Activated CD4-positive, alpha-beta memory T cell treated with anti-CD3 and anti-CD28 coated beads, Interleukin-2, amount 10 ng/mL, durations not matched to agents 7 days and 5 days (primary cell): ENCODE data around the gene LONP2. TPM values are rescaled to one million over a fixed set of nuclear protein-coding genes. Genes with fewer than 3 reads are reported as not detected.
"Not testable (repeated sequence)": the region's sequence is repeated elsewhere in the genome, so short reads cannot be mapped to it uniquely, and the experiment has no call there.

Experiments used
- CTCF ChIA-PET: fragments of 350-600 bp; sonication (Branson Sonifier 250); formaldehyde crosslinking; loops from one replicate; lab custom pipeline; 2021; ENCODE audit warnings: antibody characterized with exemption, inconsistent platforms; lab: Charles Lee
- POLR2A ChIA-PET: fragments of 350-600 bp; sonication (Branson Sonifier 250); formaldehyde crosslinking; loops from one replicate; lab custom pipeline; 2021; ENCODE audit warnings: antibody characterized with exemption; lab: Charles Lee
- DNase-seq: peaks from one replicate; pipeline ENCODE4 v3.0.0-alpha.2; 2020
- H3K27ac Mint-ChIP-seq: one replicate; pipeline ENCODE4 v1.8.0; 2021; ENCODE audit warnings: mild to moderate bottlenecking, mixed read lengths
- H3K27me3 Mint-ChIP-seq: one replicate; pipeline ENCODE4 v1.8.0; 2021; ENCODE audit warnings: mixed read lengths
- H3K36me3 Mint-ChIP-seq: one replicate; pipeline ENCODE4 v1.8.0; 2021; ENCODE audit warnings: low read depth, mixed read lengths
- H3K4me1 Mint-ChIP-seq: one replicate; pipeline ENCODE4 v1.8.0; 2021; ENCODE audit warnings: mixed read lengths
- H3K4me3 Mint-ChIP-seq: one replicate; pipeline ENCODE4 v1.8.0; 2021; ENCODE audit warnings: mild to moderate bottlenecking, mixed read lengths
- H3K9me3 Mint-ChIP-seq: one replicate; pipeline ENCODE4 v1.8.0; 2021; ENCODE audit warnings: mixed read lengths
- total RNA-seq, 2 experiments: library from RNA; stranded (reverse); gene quantifications; one replicate each; pipeline ENCODE4 v1.2.3, GENCODE V29; 2021

The LONP2 gene
- total RNA-seq, 2 experiments from 2014 or later = 50.4 to 52.1 TPM

- no peak overlapping the region for H3K27ac Mint-ChIP-seq
- peaks cover 43% of the 10 kb centered on the region for H3K4me1 Mint-ChIP-seq
- no peaks in the 10 kb centered on the region for H3K36me3 Mint-ChIP-seq
- CTCF ChIA-PET = interaction anchor here (1.2 to 6.4 kb wide), 2 partner anchors 16 to 253 kb away, joined by 3 to 54 read pairs; no protein-coding TSS in a partner anchor
- DNase-seq = no peak
- no peaks in the 10 kb centered on the region for H3K9me3 Mint-ChIP-seq
- no peak overlapping the region for H3K4me3 Mint-ChIP-seq
- POLR2A ChIA-PET = interaction anchor here (1.1 to 3.0 kb wide), 3 partner anchors 8 to 240 kb away, joined by 6 to 18 read pairs (median 8); partner anchors contain the start of genes N4BP1 and SIAH1
- H3K27me3 Mint-ChIP-seq = no peaks in the 10 kb centered on the region
Measured at GRCh38 chr16:48369765-48370164, 125.7 kb downstream of the LONP2 start.

GRCh38 chr16:48370229-48370628 is 126.1 kb downstream of the LONP2 start:
- no peaks in the 10 kb centered on the region for H3K36me3 Mint-ChIP-seq
- H3K9me3 Mint-ChIP-seq = no peaks in the 10 kb centered on the region
- POLR2A ChIA-PET = interaction anchor here (1.1 to 3.0 kb wide), 3 partner anchors 8 to 240 kb away, joined by 6 to 18 read pairs (median 8); partner anchors contain the start of genes N4BP1 and SIAH1
- DNase-seq = no peak
- H3K27ac Mint-ChIP-seq = no peak overlapping the region
- H3K4me1 Mint-ChIP-seq = peaks cover 38% of the 10 kb centered on the region
- no peaks in the 10 kb centered on the region for H3K27me3 Mint-ChIP-seq
- CTCF ChIA-PET = interaction anchor here (6.4 kb wide), 1 partner anchor 253 kb away, joined by 54 read pairs; no protein-coding TSS in a partner anchor
- H3K4me3 Mint-ChIP-seq = no peak overlapping the region

GRCh38 chr16:48370668-48371392 is 126.7 kb downstream of the LONP2 start:
- H3K9me3 Mint-ChIP-seq, H3K27me3 Mint-ChIP-seq, H3K27ac Mint-ChIP-seq, H3K36me3 Mint-ChIP-seq, DNase-seq, CTCF ChIA-PET, H3K4me3 Mint-ChIP-seq: not testable (repeated sequence)
- peaks cover 33% of the 10 kb centered on the region for H3K4me1 Mint-ChIP-seq
- POLR2A ChIA-PET = interaction anchor here (1.2 kb wide), 1 partner anchor 13 kb away, joined by 3 read pairs; no protein-coding TSS in a partner anchor

GRCh38 chr16:48371393-48371780 is 127.3 kb downstream of the LONP2 start:
- Mint-ChIP-seq H3K4me3 (no peak overlapping the region), H3K4me1 (peaks cover 30% of the 10 kb centered on the region), H3K27ac (no peak overlapping the region), H3K36me3 (no peaks in the 10 kb centered on the region), H3K27me3 (no peaks in the 10 kb centered on the region), H3K9me3 (no peaks in the 10 kb centered on the region)
- ChIA-PET POLR2A (interaction anchor here (1.2 kb wide), 1 partner anchor 13 kb away, joined by 3 read pairs; no protein-coding TSS in a partner anchor), CTCF (interaction anchor here (1.3 kb wide), 1 partner anchor 252 kb away, joined by 4 read pairs; no protein-coding TSS in a partner anchor)
- DNase-seq = no peak

- H3K27ac Mint-ChIP-seq = no peak overlapping the region
- no peak for DNase-seq
- no peaks in the 10 kb centered on the region for H3K36me3 Mint-ChIP-seq
- CTCF ChIA-PET = interaction anchor here (1.3 kb wide), 1 partner anchor 251 kb away, joined by 4 read pairs; no protein-coding TSS in a partner anchor
- no peak overlapping the region for H3K4me3 Mint-ChIP-seq
- POLR2A ChIA-PET = interaction anchor here (2.5 kb wide), 1 partner anchor 11 kb away, joined by 5 read pairs; no protein-coding TSS in a partner anchor
- no peaks in the 10 kb centered on the region for H3K9me3 Mint-ChIP-seq
- no peaks in the 10 kb centered on the region for H3K27me3 Mint-ChIP-seq
- H3K4me1 Mint-ChIP-seq = peaks cover 22% of the 10 kb centered on the region
Measured at GRCh38 chr16:48372744-48373143, 128.6 kb downstream of the LONP2 start.

GRCh38 chr16:48373258-48374029 is 129.3 kb downstream of the LONP2 start:
- no peak overlapping the region for H3K4me3 Mint-ChIP-seq
- H3K36me3 Mint-ChIP-seq = no peaks in the 10 kb centered on the region
- ChIA-PET POLR2A (interaction anchor here (1.0 to 2.5 kb wide), 2 partner anchors 8 to 11 kb away, joined by 3 to 5 read pairs; no protein-coding TSS in a partner anchor), CTCF (no interaction called here)
- no peak for DNase-seq
- no peaks in the 10 kb centered on the region for H3K9me3 Mint-ChIP-seq
- H3K27ac Mint-ChIP-seq = no peak overlapping the region
- no peaks in the 10 kb centered on the region for H3K27me3 Mint-ChIP-seq
- H3K4me1 Mint-ChIP-seq = peaks cover 23% of the 10 kb centered on the region

GRCh38 chr16:48374255-48374654 is 130.2 kb downstream of the LONP2 start:
- H3K4me1 Mint-ChIP-seq = peaks cover 28% of the 10 kb centered on the region
- H3K9me3 Mint-ChIP-seq = no peaks in the 10 kb centered on the region
- H3K36me3 Mint-ChIP-seq = no peaks in the 10 kb centered on the region
- H3K27me3 Mint-ChIP-seq = no peaks in the 10 kb centered on the region
- ChIA-PET POLR2A (interaction anchor here (1.0 to 2.5 kb wide), 3 partner anchors 8 to 10 kb away, joined by 3 to 5 read pairs (median 4); no protein-coding TSS in a partner anchor), CTCF (no interaction called here)
- H3K4me3 Mint-ChIP-seq = no peak overlapping the region
- no peak for DNase-seq
- H3K27ac Mint-ChIP-seq = no peak overlapping the region

- H3K9me3 Mint-ChIP-seq, H3K27me3 Mint-ChIP-seq, H3K27ac Mint-ChIP-seq, H3K36me3 Mint-ChIP-seq, H3K4me3 Mint-ChIP-seq, DNase-seq: not testable (repeated sequence)
- CTCF ChIA-PET = interaction anchor here (0.6 kb wide), 1 partner anchor 246 kb away, joined by 3 read pairs; no protein-coding TSS in a partner anchor
- H3K4me1 Mint-ChIP-seq = peaks cover 33% of the 10 kb centered on the region
- POLR2A ChIA-PET = interaction anchor here (0.9 to 2.4 kb wide), 6 partner anchors 8 to 246 kb away, joined by 3 to 11 read pairs (median 3); no protein-coding TSS in a partner anchor
Measured at GRCh38 chr16:48377301-48377700, 133.2 kb downstream of the LONP2 start.

GRCh38 chr16:48378276-48378675 is 134.2 kb downstream of the LONP2 start:
- POLR2A ChIA-PET = interaction anchor here (1.4 to 2.4 kb wide), 2 partner anchors 9 to 11 kb away, joined by 6 to 11 read pairs; no protein-coding TSS in a partner anchor
- CTCF ChIA-PET = no interaction called here

GRCh38 chr16:48378836-48379235 is 134.7 kb downstream of the LONP2 start:
- Mint-ChIP-seq H3K9me3 (no peaks in the 10 kb centered on the region), H3K27ac (no peak overlapping the region), H3K4me3 (no peak overlapping the region), H3K36me3 (peaks cover 2% of the 10 kb centered on the region), H3K27me3 (no peaks in the 10 kb centered on the region), H3K4me1 (peaks cover 43% of the 10 kb centered on the region)
- ChIA-PET POLR2A (interaction anchor here (1.4 to 2.4 kb wide), 2 partner anchors 10 to 12 kb away, joined by 6 to 11 read pairs; no protein-coding TSS in a partner anchor), CTCF (no interaction called here)
- no peak for DNase-seq

More at GRCh38 chr16:48378276-48378675, 134.2 kb downstream of the LONP2 start:
- Mint-ChIP-seq H3K4me3 (no peak overlapping the region), H3K9me3 (no peaks in the 10 kb centered on the region), H3K27ac (no peak overlapping the region), H3K36me3 (peaks cover 1% of the 10 kb centered on the region), H3K27me3 (no peaks in the 10 kb centered on the region), H3K4me1 (peaks cover 37% of the 10 kb centered on the region)
- no peak for DNase-seq

GRCh38 chr16:48381201-48381600 is 137.1 kb downstream of the LONP2 start:
- CTCF ChIA-PET = no interaction called here
- H3K36me3 Mint-ChIP-seq = peaks cover 7% of the 10 kb centered on the region

GRCh38 chr16:48382131-48382530 is 138.0 kb downstream of the LONP2 start:
- Mint-ChIP-seq H3K27me3 (no peaks in the 10 kb centered on the region), H3K9me3 (no peaks in the 10 kb centered on the region), H3K4me3 (no peak overlapping the region), H3K27ac (no peak overlapping the region), H3K36me3 (peaks cover 7% of the 10 kb centered on the region), H3K4me1 (peaks cover 43% of the 10 kb centered on the region)
- ChIA-PET CTCF (no interaction called here), POLR2A (no interaction called here)
- DNase-seq = no peak

More at GRCh38 chr16:48381201-48381600, 137.1 kb downstream of the LONP2 start:
- DNase-seq = no peak
- Mint-ChIP-seq H3K9me3 (no peaks in the 10 kb centered on the region), H3K27ac (no peak overlapping the region), H3K4me1 (peaks cover 48% of the 10 kb centered on the region), H3K27me3 (no peaks in the 10 kb centered on the region), H3K4me3 (no peak overlapping the region)
- POLR2A ChIA-PET = interaction anchor here (1.1 kb wide), 1 partner anchor 15 kb away, joined by 3 read pairs; no protein-coding TSS in a partner anchor
